ENCODE measurements around the gene TMEM229B. TPM values are rescaled to one million over a fixed set of nuclear protein-coding genes. Genes with fewer than 3 reads are reported as not detected.
A peak's percentile ranks its signal among the peaks of the same experiment; 100 is the strongest.

Gene TMEM229B
- total and polyA plus RNA-seq, 4 donors: 13.9 to 56.0 (median 40.7) TPM

- 100% methylated on average over 1 of the region's 5 CpGs for WGBS (ENCODE audit: insufficient coverage)
- H3K4me1 ChIP-seq (ENCODE audit: control insufficient read depth, insufficient read depth, low read length): peaks cover 8% of the 10 kb centered on the region
Measured at GRCh38 chr14:67527756-67528155, 39.2 kb upstream of the TMEM229B start.

GRCh38 chr14:67526676-67527459 is 38.3 kb upstream of the TMEM229B start:
- no peak overlapping the region for H3K4me3 ChIP-seq (ENCODE audit: low read depth, low read length)
- H3K27me3 ChIP-seq (ENCODE audit: control insufficient read depth, insufficient read depth, low read length): no peaks in the 10 kb centered on the region
- H3K36me3 ChIP-seq (ENCODE audit: control insufficient read depth, insufficient read depth, low read length): no peaks in the 10 kb centered on the region
- DNase-seq (ENCODE audit: low read depth in 4 of 6, low spot score in 6 of 6): peak in 2 of 6 donors; percentile 73 to 80
- WGBS (ENCODE audit: insufficient coverage): 93% methylated on average over 3 of the region's 8 CpGs
- no peaks in the 10 kb centered on the region for H3K9me3 ChIP-seq (ENCODE audit: control insufficient read depth, insufficient read depth, low read length)
- no peak overlapping the region for H3K27ac ChIP-seq (ENCODE audit: low read depth, low read length)
- peaks cover 10% of the 10 kb centered on the region for H3K4me1 ChIP-seq (ENCODE audit: control insufficient read depth, insufficient read depth, low read length)

More at GRCh38 chr14:67527756-67528155, 39.2 kb upstream of the TMEM229B start:
- no peak for DNase-seq (ENCODE audit: low read depth in 4 of 6, low spot score in 6 of 6)
- Histone ChIP-seq H3K36me3 (ENCODE audit: control insufficient read depth, insufficient read depth, low read length) (no peaks in the 10 kb centered on the region), H3K9me3 (ENCODE audit: control insufficient read depth, insufficient read depth, low read length) (no peaks in the 10 kb centered on the region), H3K27ac (ENCODE audit: low read depth, low read length) (no peak overlapping the region), H3K27me3 (ENCODE audit: control insufficient read depth, insufficient read depth, low read length) (no peaks in the 10 kb centered on the region), H3K4me3 (ENCODE audit: low read depth, low read length) (no peak overlapping the region)

GRCh38 chr14:67526181-67526580 is 37.7 kb upstream of the TMEM229B start:
- H3K36me3 ChIP-seq (ENCODE audit: control insufficient read depth, insufficient read depth, low read length): no peaks in the 10 kb centered on the region
- H3K27ac ChIP-seq (ENCODE audit: low read depth, low read length): no peak overlapping the region
- 88% methylated on average over 1 of the region's 6 CpGs for WGBS (ENCODE audit: insufficient coverage)
- H3K27me3 ChIP-seq (ENCODE audit: control insufficient read depth, insufficient read depth, low read length): no peaks in the 10 kb centered on the region
- H3K4me1 ChIP-seq (ENCODE audit: control insufficient read depth, insufficient read depth, low read length): peaks cover 11% of the 10 kb centered on the region
- DNase-seq (ENCODE audit: low read depth in 4 of 6, low spot score in 6 of 6): no peak
- H3K4me3 ChIP-seq (ENCODE audit: low read depth, low read length): no peak overlapping the region
- no peaks in the 10 kb centered on the region for H3K9me3 ChIP-seq (ENCODE audit: control insufficient read depth, insufficient read depth, low read length)

GRCh38 chr14:67525389-67525788 is 36.9 kb upstream of the TMEM229B start:
- Histone ChIP-seq H3K27me3 (ENCODE audit: control insufficient read depth, insufficient read depth, low read length) (no peaks in the 10 kb centered on the region), H3K4me1 (ENCODE audit: control insufficient read depth, insufficient read depth, low read length) (peaks cover 11% of the 10 kb centered on the region), H3K27ac (ENCODE audit: low read depth, low read length) (no peak overlapping the region), H3K4me3 (ENCODE audit: low read depth, low read length) (no peak overlapping the region), H3K36me3 (ENCODE audit: control insufficient read depth, insufficient read depth, low read length) (no peaks in the 10 kb centered on the region), H3K9me3 (ENCODE audit: control insufficient read depth, insufficient read depth, low read length) (no peaks in the 10 kb centered on the region)
- no peak for DNase-seq (ENCODE audit: low read depth in 4 of 6, low spot score in 6 of 6)
- no CpG with 5 or more reads among the region's 4 CpGs for WGBS (ENCODE audit: insufficient coverage)

GRCh38 chr14:67524634-67524963 is 36.1 kb upstream of the TMEM229B start:
- no peak overlapping the region for H3K27ac ChIP-seq (ENCODE audit: low read depth, low read length)
- H3K36me3 ChIP-seq (ENCODE audit: control insufficient read depth, insufficient read depth, low read length): no peaks in the 10 kb centered on the region
- peaks cover 11% of the 10 kb centered on the region for H3K4me1 ChIP-seq (ENCODE audit: control insufficient read depth, insufficient read depth, low read length)
- no peak for DNase-seq (ENCODE audit: low read depth in 4 of 6, low spot score in 6 of 6)
- H3K4me3 ChIP-seq (ENCODE audit: low read depth, low read length): no peak overlapping the region
- H3K9me3 ChIP-seq (ENCODE audit: control insufficient read depth, insufficient read depth, low read length): no peaks in the 10 kb centered on the region
- H3K27me3 ChIP-seq (ENCODE audit: control insufficient read depth, insufficient read depth, low read length): no peaks in the 10 kb centered on the region
- WGBS (ENCODE audit: insufficient coverage): 40% methylated on average over 1 of the region's 3 CpGs

GRCh38 chr14:67523764-67524633 is 35.5 kb upstream of the TMEM229B start:
- Histone ChIP-seq H3K27ac (ENCODE audit: low read depth, low read length) (no peak overlapping the region), H3K4me3 (ENCODE audit: low read depth, low read length) (no peak overlapping the region), H3K36me3 (ENCODE audit: control insufficient read depth, insufficient read depth, low read length) (no peaks in the 10 kb centered on the region), H3K27me3 (ENCODE audit: control insufficient read depth, insufficient read depth, low read length) (no peaks in the 10 kb centered on the region), H3K9me3 (ENCODE audit: control insufficient read depth, insufficient read depth, low read length) (no peaks in the 10 kb centered on the region), H3K4me1 (ENCODE audit: control insufficient read depth, insufficient read depth, low read length) (peaks cover 11% of the 10 kb centered on the region)
- 69% methylated on average over 3 of the region's 7 CpGs for WGBS (ENCODE audit: insufficient coverage)
- no peak for DNase-seq (ENCODE audit: low read depth in 4 of 6, low spot score in 6 of 6)

- no peak overlapping the region for H3K4me3 ChIP-seq (ENCODE audit: low read depth, low read length)
- H3K4me1 ChIP-seq (ENCODE audit: control insufficient read depth, insufficient read depth, low read length): peaks cover 11% of the 10 kb centered on the region
- DNase-seq (ENCODE audit: low read depth in 4 of 6, low spot score in 6 of 6): no peak
- peaks cover under 1% of the 10 kb centered on the region for H3K27me3 ChIP-seq (ENCODE audit: control insufficient read depth, insufficient read depth, low read length)
- H3K27ac ChIP-seq (ENCODE audit: low read depth, low read length): no peak overlapping the region
- no peaks in the 10 kb centered on the region for H3K9me3 ChIP-seq (ENCODE audit: control insufficient read depth, insufficient read depth, low read length)
- no peaks in the 10 kb centered on the region for H3K36me3 ChIP-seq (ENCODE audit: control insufficient read depth, insufficient read depth, low read length)
- WGBS (ENCODE audit: insufficient coverage): no CpG with 5 or more reads among the region's 2 CpGs
Measured at GRCh38 chr14:67522270-67522669, 33.7 kb upstream of the TMEM229B start.

- Histone ChIP-seq H3K9me3 (ENCODE audit: control insufficient read depth, insufficient read depth, low read length) (no peaks in the 10 kb centered on the region), H3K27ac (ENCODE audit: low read depth, low read length) (no peak overlapping the region), H3K27me3 (ENCODE audit: control insufficient read depth, insufficient read depth, low read length) (peaks cover 6% of the 10 kb centered on the region), H3K36me3 (ENCODE audit: control insufficient read depth, insufficient read depth, low read length) (no peaks in the 10 kb centered on the region), H3K4me3 (ENCODE audit: low read depth, low read length) (no peak overlapping the region), H3K4me1 (ENCODE audit: control insufficient read depth, insufficient read depth, low read length) (peaks cover 21% of the 10 kb centered on the region)
- no peak for DNase-seq (ENCODE audit: low read depth in 4 of 6, low spot score in 6 of 6)
- WGBS (ENCODE audit: insufficient coverage): no CpG with 5 or more reads among the region's 1 CpG
Measured at GRCh38 chr14:67520482-67520881, 32.0 kb upstream of the TMEM229B start.

- no peak overlapping the region for H3K27ac ChIP-seq (ENCODE audit: low read depth, low read length)
- peaks cover 6% of the 10 kb centered on the region for H3K27me3 ChIP-seq (ENCODE audit: control insufficient read depth, insufficient read depth, low read length)
- WGBS (ENCODE audit: insufficient coverage): 89% methylated on average over 4 of the region's 5 CpGs
- DNase-seq (ENCODE audit: low read depth in 4 of 6, low spot score in 6 of 6): no peak
- H3K36me3 ChIP-seq (ENCODE audit: control insufficient read depth, insufficient read depth, low read length): no peaks in the 10 kb centered on the region
- H3K4me3 ChIP-seq (ENCODE audit: low read depth, low read length): no peak overlapping the region
- H3K4me1 ChIP-seq (ENCODE audit: control insufficient read depth, insufficient read depth, low read length): peaks cover 25% of the 10 kb centered on the region
- no peaks in the 10 kb centered on the region for H3K9me3 ChIP-seq (ENCODE audit: control insufficient read depth, insufficient read depth, low read length)
Measured at GRCh38 chr14:67519406-67519805, 30.9 kb upstream of the TMEM229B start.

Data from spinal cord (tissue), 10 donors.